ENCODE measurements around the gene THBS2. TPM values are rescaled to one million over a fixed set of nuclear protein-coding genes. Genes with fewer than 3 reads are reported as not detected.

THBS2 gene
- total and polyA plus RNA-seq, 3 donors from 2014 or later = 4.8 to 17.9 (median 7.6) TPM

DNA sequence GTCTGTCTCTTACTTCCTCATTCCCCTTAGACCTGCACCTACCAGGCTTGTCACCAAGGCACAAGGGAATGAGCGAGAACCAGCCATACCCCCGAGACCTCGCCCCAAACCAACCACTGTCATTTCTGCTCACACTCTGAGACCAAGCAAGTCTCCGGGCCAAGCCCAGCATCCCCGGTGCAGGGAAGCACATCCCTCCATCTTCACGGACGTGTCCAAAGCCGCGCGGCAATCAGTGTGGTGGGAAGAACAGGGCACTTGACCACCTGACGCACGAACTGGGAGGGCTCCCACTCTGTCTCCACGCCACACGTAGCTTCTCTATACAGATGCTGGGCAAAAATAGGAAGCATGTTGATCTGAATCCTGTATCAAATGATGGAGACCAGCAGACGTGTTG, 28.4 kb upstream of the THBS2 start:
- H3K27me3 ChIP-seq = no peaks in the 10 kb centered on the region
- no peaks in the 10 kb centered on the region for H3K9me3 ChIP-seq
- no peak overlapping the region for H3K27ac ChIP-seq
- 92 to 96% methylated on average over 12 to 15 of the region's 15 CpGs for WGBS, 2 donors
- intact Hi-C loops (cut with DNase I; ENCODE audit: low total_unique reads) = no loop called here
- TF ChIP-seq CTCF (IDR thresholded peaks at IDR 0.05) (no peak), POLR2A (IDR thresholded peaks at IDR 0.05) (no peak)
- no peaks in the 10 kb centered on the region for H3K4me1 ChIP-seq
- no peak for DNase-seq
- no peaks in the 10 kb centered on the region for H3K36me3 ChIP-seq (ENCODE audit: low read depth, missing control alignments)
- no peak overlapping the region for H3K4me3 ChIP-seq

DNA sequence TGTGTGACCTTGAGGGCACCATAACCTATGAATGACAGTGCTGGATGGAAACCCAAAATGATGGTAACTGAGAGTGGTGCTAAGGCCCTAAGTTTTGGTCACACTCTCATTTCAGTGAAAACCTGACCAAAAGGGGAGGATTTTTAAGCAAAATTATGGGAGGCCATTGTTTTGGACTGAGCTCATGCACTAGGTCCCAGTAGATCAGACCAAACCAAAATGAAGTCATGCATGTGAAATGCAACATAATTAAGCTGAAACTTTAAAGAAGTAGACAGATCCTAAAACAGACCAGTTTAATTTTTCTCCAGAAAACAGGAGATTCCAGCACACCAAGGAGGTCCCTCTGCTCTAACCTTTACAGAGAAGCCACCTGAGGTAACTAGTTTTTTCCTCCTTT, 24.0 kb upstream of the THBS2 start:
- TF ChIP-seq CTCF (IDR thresholded peaks at IDR 0.05) = no peak
- no peak for TF ChIP-seq POLR2A (IDR thresholded peaks at IDR 0.05)
- intact Hi-C loops (cut with DNase I; ENCODE audit: low total_unique reads) = no loop called here

GRCh38 chr6:169274781-169275180, 21.1 kb upstream of the THBS2 start:
- 47 to 63% methylated on average over 1 of the region's 1 CpG for WGBS, 2 donors
- intact Hi-C loops (cut with DNase I; ENCODE audit: low total_unique reads) = no loop called here
- H3K4me3 ChIP-seq = no peak overlapping the region
- no peaks in the 10 kb centered on the region for H3K27me3 ChIP-seq
- no peaks in the 10 kb centered on the region for H3K4me1 ChIP-seq
- no peak overlapping the region for H3K27ac ChIP-seq
- no peak for DNase-seq
- TF ChIP-seq POLR2A (IDR thresholded peaks at IDR 0.05) (no peak), CTCF (IDR thresholded peaks at IDR 0.05) (no peak)
- no peaks in the 10 kb centered on the region for H3K9me3 ChIP-seq
- H3K36me3 ChIP-seq (ENCODE audit: low read depth, missing control alignments) = no peaks in the 10 kb centered on the region

More for the DNA sequence above, 24.0 kb upstream of the THBS2 start:
- Histone ChIP-seq H3K4me3 (no peak overlapping the region), H3K27ac (no peak overlapping the region), H3K27me3 (no peaks in the 10 kb centered on the region), H3K4me1 (no peaks in the 10 kb centered on the region), H3K36me3 (ENCODE audit: low read depth, missing control alignments) (no peaks in the 10 kb centered on the region), H3K9me3 (no peaks in the 10 kb centered on the region)
- no peak for DNase-seq

- H3K9me3 ChIP-seq = no peaks in the 10 kb centered on the region
- no peaks in the 10 kb centered on the region for H3K4me1 ChIP-seq
- no peak overlapping the region for H3K4me3 ChIP-seq
- no peaks in the 10 kb centered on the region for H3K36me3 ChIP-seq (ENCODE audit: low read depth, missing control alignments)
- intact Hi-C loops (cut with DNase I; ENCODE audit: low total_unique reads) = no loop called here
- TF ChIP-seq POLR2A (IDR thresholded peaks at IDR 0.05) (no peak), CTCF (IDR thresholded peaks at IDR 0.05) (no peak)
- DNase-seq = no peak
- H3K27ac ChIP-seq = no peak overlapping the region
- 93 to 94% methylated on average over 3 of the region's 3 CpGs for WGBS, 2 donors
- no peaks in the 10 kb centered on the region for H3K27me3 ChIP-seq
Measured at GRCh38 chr6:169273511-169273910, 19.9 kb upstream of the THBS2 start.

GRCh38 chr6:169271877-169272216, 18.2 kb upstream of the THBS2 start:
- H3K27me3 ChIP-seq = no peaks in the 10 kb centered on the region
- intact Hi-C loops (cut with DNase I; ENCODE audit: low total_unique reads) = no loop called here
- 65 to 83% methylated on average over 1 of the region's 1 CpG for WGBS, 2 donors

More at GRCh38 chr6:169271877-169272216, 18.2 kb upstream of the THBS2 start:
- Histone ChIP-seq H3K4me3 (no peak overlapping the region), H3K27ac (no peak overlapping the region), H3K36me3 (ENCODE audit: low read depth, missing control alignments) (no peaks in the 10 kb centered on the region), H3K4me1 (no peaks in the 10 kb centered on the region), H3K9me3 (no peaks in the 10 kb centered on the region)
- no peak for DNase-seq
- TF ChIP-seq POLR2A (IDR thresholded peaks at IDR 0.05) (no peak), CTCF (IDR thresholded peaks at IDR 0.05) (no peak)
